ENCODE measurements around the gene UVRAG.

UVRAG gene

GRCh38 chr11:76131142-76131541 lies 316.1 kb downstream of the UVRAG start:
- no peak for DNase-seq

- no peak for DNase-seq
Measured at GRCh38 chr11:76131671-76132631, 316.9 kb downstream of the UVRAG start.

GRCh38 chr11:76134239-76134638 lies 319.2 kb downstream of the UVRAG start:
- no peak for DNase-seq

DNA sequence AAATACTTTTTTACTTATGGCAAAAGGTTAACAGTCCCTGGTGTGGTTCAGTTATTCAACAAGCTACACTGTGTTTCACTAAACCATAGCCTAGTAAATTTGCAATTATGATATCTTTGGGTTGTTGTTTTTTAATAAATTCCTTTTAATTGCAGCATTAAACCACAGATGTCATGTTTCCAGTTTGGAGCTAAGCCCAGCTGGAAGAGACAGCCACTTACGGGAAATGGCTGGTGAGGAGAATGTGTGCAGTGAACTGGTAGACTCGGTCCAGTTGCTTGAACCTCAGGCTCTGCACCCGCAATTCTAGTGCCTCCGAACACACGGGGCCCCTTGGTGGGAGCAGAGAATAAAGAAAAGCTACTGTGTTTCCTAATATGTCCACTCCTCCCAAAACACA lies 320.5 kb downstream of the UVRAG start:
- DNase-seq: no peak

GRCh38 chr11:76139314-76139713 lies 324.3 kb downstream of the UVRAG start:
- no peak for DNase-seq

DNA sequence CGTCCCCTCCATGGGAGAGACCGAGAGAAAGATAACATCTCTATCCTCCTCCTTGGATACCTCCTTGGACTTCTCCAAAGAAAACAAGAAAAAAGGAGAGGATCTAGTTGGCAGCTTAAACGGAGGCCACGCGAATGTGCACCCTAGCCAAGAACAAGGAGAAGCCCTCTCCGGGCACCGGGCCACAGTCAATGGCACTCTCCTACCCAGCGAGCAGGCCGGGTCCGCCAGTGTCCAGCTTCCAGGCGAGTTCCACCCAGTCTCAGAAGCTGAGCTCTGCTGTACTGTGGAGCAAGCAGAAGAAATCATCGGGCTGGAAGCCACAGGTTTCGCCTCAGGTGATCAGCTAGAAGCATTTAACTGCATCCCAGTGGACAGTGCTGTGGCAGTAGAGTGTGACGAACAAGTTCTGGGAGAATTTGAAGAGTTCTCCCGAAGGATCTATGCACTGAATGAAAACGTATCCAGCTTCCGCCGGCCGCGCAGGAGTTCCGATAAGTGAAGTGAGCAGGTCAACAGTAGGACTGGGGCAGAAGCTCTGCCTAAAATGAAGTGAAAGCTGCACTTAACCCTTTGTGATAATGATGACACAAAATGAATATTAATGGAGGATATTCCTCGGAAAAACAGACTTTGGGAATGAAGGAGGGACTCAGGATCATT lies 326.0 kb downstream of the UVRAG start:
- no peak for DNase-seq

DNA sequence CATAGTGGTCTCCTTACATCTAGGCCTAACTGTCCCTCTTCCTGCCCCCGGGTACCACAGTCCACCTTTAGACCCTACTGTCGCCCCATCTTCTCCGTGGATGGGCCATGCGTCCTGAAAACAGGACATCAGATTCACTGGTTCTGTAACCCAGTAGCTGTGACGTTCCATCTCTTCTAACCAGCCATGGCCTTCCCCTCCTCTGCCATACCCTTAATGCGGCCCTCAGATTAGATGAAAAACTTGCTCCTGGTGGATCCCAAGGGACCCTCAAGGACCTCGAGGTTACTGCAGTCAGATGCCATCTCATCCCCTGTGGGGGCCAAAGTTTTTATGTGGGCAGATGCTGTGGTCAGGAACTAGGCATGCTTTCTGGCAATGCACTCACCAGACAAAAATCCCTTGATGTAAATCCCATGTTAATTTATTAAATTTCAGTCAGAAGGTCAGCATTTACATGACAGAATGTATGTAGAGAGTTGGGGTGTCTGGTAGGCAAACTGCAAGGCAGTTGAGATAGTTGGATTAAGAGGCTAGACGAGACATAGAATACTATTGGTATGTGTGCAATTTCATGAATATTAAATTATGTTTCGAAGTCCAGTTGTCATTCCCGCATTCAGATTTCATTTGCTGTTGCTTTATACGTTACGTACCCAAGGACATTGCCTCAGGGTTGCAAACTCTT lies 327.0 kb downstream of the UVRAG start:
- DNase-seq: no peak

DNA sequence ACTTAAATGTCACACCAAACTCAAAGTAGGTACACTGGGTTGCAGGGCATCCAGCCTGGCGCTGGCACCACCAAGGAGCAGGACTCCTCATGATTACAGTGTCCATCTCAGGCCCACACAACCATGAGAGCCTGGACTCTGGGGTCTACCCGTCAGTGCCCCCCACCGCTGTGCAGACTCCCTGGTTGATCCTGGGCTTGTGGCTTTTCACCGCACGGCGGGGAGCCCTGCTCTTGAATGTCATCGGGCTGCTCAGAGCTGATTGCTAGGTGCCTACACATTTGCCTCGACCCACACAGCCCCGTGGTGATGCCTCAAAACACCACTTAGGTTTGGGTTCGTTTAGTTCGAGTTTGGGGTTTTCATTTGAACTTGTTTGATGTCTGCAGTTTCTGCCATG lies 328.3 kb downstream of the UVRAG start:
- DNase-seq: no peak

DNA sequence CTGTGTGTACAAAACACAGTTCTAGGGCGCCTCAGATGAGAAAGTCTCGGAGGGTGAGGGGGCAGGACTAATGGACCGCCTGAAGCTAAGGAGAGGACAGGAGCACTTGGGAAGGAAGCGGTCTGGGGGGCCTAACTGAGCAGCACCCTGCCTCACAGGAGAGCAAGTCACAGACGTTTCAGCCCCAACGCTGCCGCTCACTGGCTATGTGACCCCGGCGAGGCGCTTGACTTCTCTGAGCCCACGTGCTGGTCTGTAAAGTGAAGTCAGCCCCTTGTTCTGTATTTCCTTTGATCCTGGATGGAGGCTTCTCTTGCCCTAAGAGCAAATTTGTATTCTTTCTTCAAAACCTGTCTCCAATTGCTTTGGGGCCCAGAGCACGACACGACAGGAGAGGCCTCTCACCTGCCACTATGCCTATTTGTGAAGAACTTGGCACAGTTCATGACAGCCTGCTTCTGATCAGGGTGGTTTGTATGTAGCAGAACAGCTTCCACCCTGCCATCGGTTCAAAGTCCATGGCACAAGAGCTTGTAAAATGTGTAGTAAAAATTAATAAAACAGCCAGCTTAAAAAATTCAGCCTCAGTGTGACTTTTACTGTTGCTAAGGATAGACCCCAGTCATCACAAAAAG lies 332.2 kb downstream of the UVRAG start:
- DNase-seq: no peak

- no peak for DNase-seq
Measured at GRCh38 chr11:76148231-76148630, 333.2 kb downstream of the UVRAG start.

DNA sequence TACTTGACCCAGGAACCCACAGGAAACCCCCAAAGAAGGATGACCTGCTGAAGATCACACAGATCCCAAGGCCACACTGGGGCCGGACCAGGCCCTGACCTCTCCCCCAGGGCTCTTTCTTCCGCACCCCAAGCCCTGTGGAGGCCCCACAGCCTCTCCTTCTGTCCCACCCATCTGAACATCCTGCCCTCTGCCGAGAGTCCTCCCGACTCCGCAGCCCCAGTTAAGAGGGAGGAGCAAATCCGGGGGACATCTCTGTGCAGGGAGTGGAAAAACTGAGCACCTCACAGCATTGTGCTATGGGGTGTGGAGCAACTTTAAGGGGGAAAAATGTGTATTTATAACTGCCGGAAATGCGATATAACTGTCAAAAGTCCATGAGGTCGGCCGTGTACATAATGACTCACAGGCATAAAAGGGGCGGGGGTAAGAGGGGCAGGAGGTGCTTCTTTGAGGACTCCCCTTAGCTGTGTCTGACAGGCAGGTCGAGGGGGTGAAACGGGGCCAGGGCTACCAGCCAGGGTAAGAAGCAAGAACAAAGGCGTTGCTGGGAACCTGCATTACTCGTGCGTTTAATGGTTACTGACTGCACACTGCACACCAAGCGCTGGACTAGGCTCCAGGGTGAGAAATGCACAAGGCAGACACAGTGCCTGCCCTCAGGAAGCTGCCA lies 334.1 kb downstream of the UVRAG start:
- DNase-seq: no peak

GRCh38 chr11:76149713-76150112 lies 334.7 kb downstream of the UVRAG start:
- DNase-seq: peak; percentile 59

- DNase-seq: peak; percentile 38
Measured at GRCh38 chr11:76150141-76150540, 335.1 kb downstream of the UVRAG start.

- peak; percentile 56 for DNase-seq
Measured at GRCh38 chr11:76151556-76152085, 336.6 kb downstream of the UVRAG start.

DNA sequence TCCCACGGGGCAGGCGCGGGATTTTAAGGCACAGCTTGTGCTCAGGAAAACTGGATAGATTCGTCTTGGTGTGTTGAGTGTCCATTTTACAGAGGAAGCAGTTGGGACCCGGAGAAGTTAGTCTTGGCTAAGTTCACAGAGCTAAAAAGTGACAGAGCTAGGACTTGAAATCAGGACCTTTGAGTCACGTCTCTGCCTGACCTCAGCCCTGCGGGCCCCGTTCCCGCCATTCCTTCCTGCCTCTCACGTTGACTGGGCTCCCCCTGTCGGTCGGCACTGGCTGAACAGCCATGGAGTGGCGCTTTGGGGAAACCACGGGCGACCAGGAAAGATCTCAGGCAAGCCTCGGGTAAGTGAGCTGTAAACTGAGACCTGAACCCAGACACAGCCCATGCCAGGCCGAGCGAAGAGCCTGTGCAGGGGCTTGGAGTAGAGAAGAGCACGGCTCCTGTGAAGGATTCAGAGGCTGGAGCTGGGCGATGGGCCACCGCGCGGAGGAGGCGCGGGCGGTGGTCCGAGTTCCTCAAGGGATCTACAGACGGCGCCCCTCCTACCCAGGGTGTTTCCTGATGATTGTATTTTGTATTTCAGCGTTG lies 337.2 kb downstream of the UVRAG start:
- peak; percentile 93 for DNase-seq

GRCh38 chr11:76152741-76153570 lies 337.9 kb downstream of the UVRAG start:
- no peak for DNase-seq

DNA sequence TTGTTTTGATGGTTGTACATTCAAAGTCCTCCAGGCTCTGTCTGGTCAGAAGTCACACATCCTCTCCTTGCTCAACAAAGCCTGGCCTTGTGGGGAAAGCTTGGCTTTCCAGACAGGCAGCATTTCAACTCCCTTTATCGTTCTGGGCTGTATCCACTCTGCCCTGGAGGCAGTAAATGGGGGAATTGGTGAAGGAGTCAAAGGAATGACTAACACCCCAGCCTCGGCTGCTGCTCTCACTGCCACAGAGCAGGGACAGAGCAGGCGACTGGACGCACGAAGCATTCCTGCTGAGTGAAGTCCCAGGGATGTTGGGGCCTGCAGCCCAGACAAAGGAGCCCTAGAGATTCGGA lies 338.5 kb downstream of the UVRAG start:
- DNase-seq: no peak

DNA sequence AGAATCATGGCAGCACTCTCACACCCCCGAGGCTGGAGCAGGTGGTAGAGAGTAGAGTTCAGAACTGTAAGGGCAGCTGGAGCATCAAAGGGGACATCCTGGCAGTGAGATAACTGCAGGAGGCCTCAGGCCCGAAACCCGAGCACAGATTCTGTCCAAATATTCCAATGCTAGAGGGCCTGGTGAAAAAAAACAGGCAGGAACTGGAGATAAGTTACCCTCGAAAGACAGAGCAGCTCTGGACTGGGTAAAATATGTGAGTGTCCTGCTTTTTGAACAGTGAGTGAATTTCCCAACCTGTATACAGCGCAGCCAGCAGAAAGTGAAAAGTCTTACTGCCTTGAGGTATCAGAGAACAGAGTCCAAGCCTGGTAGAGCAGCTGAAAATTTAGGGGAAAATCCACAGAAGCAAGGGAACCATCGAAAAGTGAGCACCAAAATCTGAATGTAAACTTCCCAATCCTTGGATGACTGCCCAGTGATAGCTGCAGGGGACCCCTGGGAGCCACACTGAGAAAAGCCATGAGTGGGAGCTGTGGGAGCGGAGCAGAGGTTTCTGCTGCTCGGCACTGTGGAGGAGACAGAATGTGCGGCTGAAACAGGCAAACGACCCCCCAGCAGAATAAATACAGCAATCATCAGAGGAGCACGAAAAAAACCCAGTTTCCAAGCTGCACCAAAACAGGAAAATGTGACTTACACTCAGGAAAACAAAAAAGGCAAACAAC lies 340.7 kb downstream of the UVRAG start:
- DNase-seq: no peak

GRCh38 chr11:76156971-76157427 lies 342.0 kb downstream of the UVRAG start:
- DNase-seq: peak; percentile 49

DNA sequence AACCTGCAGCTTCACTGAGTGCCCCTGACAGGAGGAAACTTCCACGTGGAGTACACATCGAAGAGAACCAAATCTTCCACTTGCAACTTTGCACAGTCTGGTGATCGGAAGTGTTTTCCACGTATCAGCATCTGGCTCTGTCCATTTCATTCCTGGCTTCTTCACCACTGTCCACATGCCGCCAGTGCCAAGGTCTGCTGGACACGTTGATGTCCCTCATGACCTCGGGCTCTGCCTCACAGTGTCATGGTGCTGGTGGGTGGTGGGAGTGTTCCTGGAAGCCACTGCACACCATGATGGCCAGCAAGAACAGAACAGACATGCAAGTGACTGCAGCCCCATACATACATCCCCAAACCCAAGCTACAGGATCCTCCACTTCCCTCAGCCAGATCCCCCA lies 342.9 kb downstream of the UVRAG start:
- no peak for DNase-seq
